CD4-positive, alpha-beta T cell treated with Interleukin-17A for 1 hour (primary cell): ENCODE data around the gene ZDHHC5.
"Not testable (repeated sequence)": the region's sequence is repeated elsewhere in the genome, so short reads cannot be mapped to it uniquely, and the experiment has no call there.

Experiments
- DNase-seq: peaks from one replicate; pipeline ENCODE4 v3.0.0-alpha.2; 2020

Gene ZDHHC5

GRCh38 chr11:57668434-57668782, 494 bp downstream of the ZDHHC5 start:
- peak; percentile 59 for DNase-seq

- DNase-seq, result no peak
Observed at GRCh38 chr11:57674251-57674650, 6.3 kb downstream of the ZDHHC5 start.

GRCh38 chr11:57675176-57675941, 7.4 kb downstream of the ZDHHC5 start:
- DNase-seq, result no peak

- no peak for DNase-seq
Observed at GRCh38 chr11:57679396-57679795, 11.5 kb downstream of the ZDHHC5 start.

- no peak for DNase-seq
Observed at GRCh38 chr11:57680552-57680874, 12.6 kb downstream of the ZDHHC5 start.

- DNase-seq, result no peak
Observed at GRCh38 chr11:57681168-57681567, 13.3 kb downstream of the ZDHHC5 start.

GRCh38 chr11:57690474-57690873, 22.6 kb downstream of the ZDHHC5 start:
- DNase-seq, result not testable (repeated sequence)

- DNase-seq, result no peak
Observed at GRCh38 chr11:57698843-57699365, 31.0 kb downstream of the ZDHHC5 start.

GRCh38 chr11:57699813-57700212, 31.9 kb downstream of the ZDHHC5 start:
- DNase-seq, result no peak

GRCh38 chr11:57700425-57700824, 32.5 kb downstream of the ZDHHC5 start:
- no peak for DNase-seq

- DNase-seq, result no peak
Observed at GRCh38 chr11:57703341-57703740, 35.4 kb downstream of the ZDHHC5 start.

- DNase-seq, result no peak
Observed at GRCh38 chr11:57704932-57705331, 37.0 kb downstream of the ZDHHC5 start.

- DNase-seq, result not testable (repeated sequence)
Observed at GRCh38 chr11:57705432-57705831, 37.5 kb downstream of the ZDHHC5 start.

- DNase-seq, result no peak
Observed at GRCh38 chr11:57709802-57710367, 42.0 kb downstream of the ZDHHC5 start.

GRCh38 chr11:57711414-57712255, 43.7 kb downstream of the ZDHHC5 start, which contains the start of gene MED19:
MED19 (minus strand) TSS chr11:57712215; CDS start chr11:57712179, 36 bp downstream.
- DNase-seq, result peak; percentile 91

GRCh38 chr11:57712256-57713150, 44.6 kb downstream of the ZDHHC5 start, which contains the start of gene TMX2:
TMX2 (plus strand) TSS chr11:57712593; CDS start chr11:57712619, 26 bp downstream.
- DNase-seq, result peak; percentile 98

GRCh38 chr11:57713835-57714234, 45.9 kb downstream of the ZDHHC5 start:
- no peak for DNase-seq

GRCh38 chr11:57716726-57717125, 48.8 kb downstream of the ZDHHC5 start:
- not testable (repeated sequence) for DNase-seq

- no peak for DNase-seq
Observed at GRCh38 chr11:57727185-57727584, 59.3 kb downstream of the ZDHHC5 start.

- DNase-seq, result no peak
Observed at GRCh38 chr11:57728829-57729228, 60.9 kb downstream of the ZDHHC5 start.

GRCh38 chr11:57729479-57729878, 61.6 kb downstream of the ZDHHC5 start:
- DNase-seq, result no peak

- no peak for DNase-seq
Observed at GRCh38 chr11:57732661-57733060, 64.7 kb downstream of the ZDHHC5 start.
